NT2/D1 (cell line): ENCODE results near the gene TFG.
A peak's percentile ranks its signal among the peaks of the same experiment; 100 is the strongest.

Source experiments
- DNase-seq: peaks from one replicate; pipeline ENCODE4 v3.0.0-alpha.2; 2011; ENCODE audit warnings: low read depth, low spot score
- H3K27me3 ChIP-seq: 2 replicates; pipeline ENCODE4 v1.6.0; 2011; ENCODE audit warnings: mild to moderate bottlenecking; ENCODE audit not compliant: insufficient read length, insufficient read depth
- H3K36me3 ChIP-seq: 2 replicates; pipeline ENCODE4 v1.6.1; 2011; ENCODE audit warnings: mild to moderate bottlenecking, low read length, mixed read lengths; ENCODE audit not compliant: insufficient read depth, insufficient read length
- H3K4me1 ChIP-seq: 2 replicates; pipeline ENCODE4 v1.5.1; 2011; ENCODE audit not compliant: insufficient read depth, insufficient read length
- H3K4me3 ChIP-seq: 2 replicates; pipeline ENCODE4 v1.5.1; 2011; ENCODE audit warnings: low read depth; ENCODE audit not compliant: insufficient read length
- H3K9ac ChIP-seq: 2 replicates; pipeline ENCODE4 v1.6.0; 2011; ENCODE audit warnings: low read depth; ENCODE audit not compliant: insufficient read length
- H3K9me3 ChIP-seq: 2 replicates; pipeline ENCODE4 v1.5.1; 2011; ENCODE audit warnings: mild to moderate bottlenecking, low read length; ENCODE audit not compliant: insufficient read depth
- SUZ12 ChIP-seq: IDR thresholded peaks from 2 replicates; pipeline ENCODE4 v1.6.1; 2011; ENCODE audit not compliant: insufficient read length, insufficient read depth; ENCODE audit errors: extremely low read depth
- YY1 ChIP-seq: IDR thresholded peaks from 2 replicates; pipeline ENCODE4 v1.6.1; 2011; ENCODE audit not compliant: insufficient read length, insufficient read depth
- ZNF274 ChIP-seq: IDR thresholded peaks from 2 replicates; pipeline ENCODE4 v1.6.1; 2011; ENCODE audit warnings: mild to moderate bottlenecking, low read depth, low read length

TFG gene

GRCh38 chr3:100698736-100699135 lies 10.6 kb upstream of the TFG start:
- DNase-seq: no peak
- H3K9ac ChIP-seq: no peak overlapping the region
- no peak overlapping the region for H3K4me3 ChIP-seq
- no peaks in the 10 kb centered on the region for H3K36me3 ChIP-seq
- no peaks in the 10 kb centered on the region for H3K9me3 ChIP-seq
- no peaks in the 10 kb centered on the region for H3K27me3 ChIP-seq
- TF ChIP-seq SUZ12: no peak
- TF ChIP-seq ZNF274: no peak
- TF ChIP-seq YY1: no peak
- no peaks in the 10 kb centered on the region for H3K4me1 ChIP-seq

- Histone ChIP-seq H3K4me1 (no peaks in the 10 kb centered on the region), H3K9ac (no peak overlapping the region), H3K27me3 (no peaks in the 10 kb centered on the region), H3K9me3 (no peaks in the 10 kb centered on the region), H3K4me3 (no peak overlapping the region), H3K36me3 (no peaks in the 10 kb centered on the region)
- no peak for DNase-seq
- TF ChIP-seq ZNF274 (no peak), YY1 (no peak)
Measured at GRCh38 chr3:100700708-100701107, 8.6 kb upstream of the TFG start.

- Histone ChIP-seq H3K4me3 (no peak overlapping the region), H3K9me3 (no peaks in the 10 kb centered on the region), H3K27me3 (no peaks in the 10 kb centered on the region), H3K9ac (no peak overlapping the region), H3K4me1 (no peaks in the 10 kb centered on the region), H3K36me3 (no peaks in the 10 kb centered on the region)
- TF ChIP-seq YY1 (no peak), ZNF274 (no peak), SUZ12 (no peak)
- no peak for DNase-seq
Measured at GRCh38 chr3:100702082-100702979, 7.0 kb upstream of the TFG start.

DNA sequence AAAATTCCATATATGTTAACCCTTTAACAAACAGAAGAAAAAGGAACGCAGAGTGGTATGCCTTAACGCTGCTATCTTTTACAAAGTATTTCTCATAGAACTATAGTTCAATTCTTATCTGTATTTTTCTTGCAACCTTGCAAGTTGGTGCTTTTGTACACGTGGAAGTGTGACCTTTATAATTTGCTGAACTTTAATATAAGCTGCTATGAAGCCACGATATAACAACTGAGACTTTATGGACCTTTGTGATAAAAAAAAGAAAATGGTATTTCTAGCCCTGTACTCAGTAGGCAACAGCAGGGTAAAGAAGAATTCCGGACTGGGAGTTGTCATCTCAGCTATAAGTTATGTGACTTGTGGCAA lies 6.3 kb upstream of the TFG start:
- no peaks in the 10 kb centered on the region for H3K27me3 ChIP-seq
- TF ChIP-seq YY1 (no peak), SUZ12 (no peak), ZNF274 (no peak)

DNA sequence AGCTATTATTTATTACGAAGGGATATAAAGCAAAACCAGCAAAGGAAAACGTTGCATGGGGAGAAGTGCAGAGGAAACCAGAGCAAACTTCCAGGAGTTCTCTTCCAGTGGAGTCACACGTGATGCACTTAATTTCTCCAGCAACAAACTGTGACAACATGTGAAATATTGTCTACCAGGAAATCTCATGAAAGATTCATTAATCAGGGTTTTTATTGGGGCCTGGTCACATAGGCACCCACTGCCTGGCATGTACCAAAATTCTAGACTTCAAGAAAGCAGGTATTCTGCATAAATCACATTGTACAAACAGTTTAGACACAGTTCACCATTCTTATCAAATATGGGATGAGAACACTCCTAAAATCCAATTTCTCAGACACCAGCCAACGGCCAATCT lies 5.4 kb upstream of the TFG start:
- no peaks in the 10 kb centered on the region for H3K36me3 ChIP-seq
- no peak for DNase-seq
- H3K27me3 ChIP-seq: no peaks in the 10 kb centered on the region
- peaks cover 7% of the 10 kb centered on the region; the same call in 1 of the 2 replicates for H3K9me3 ChIP-seq
- H3K9ac ChIP-seq: no peak overlapping the region
- no peak for TF ChIP-seq SUZ12
- no peak for TF ChIP-seq ZNF274
- TF ChIP-seq YY1: no peak
- no peak overlapping the region for H3K4me3 ChIP-seq
- no peaks in the 10 kb centered on the region for H3K4me1 ChIP-seq

More for the DNA sequence above, 6.3 kb upstream of the TFG start:
- Histone ChIP-seq H3K9me3 (no peaks in the 10 kb centered on the region), H3K4me1 (no peaks in the 10 kb centered on the region), H3K9ac (no peak overlapping the region), H3K4me3 (no peak overlapping the region), H3K36me3 (no peaks in the 10 kb centered on the region)
- no peak for DNase-seq

- no peak for DNase-seq
- Histone ChIP-seq H3K4me1 (no peaks in the 10 kb centered on the region), H3K9me3 (peaks cover 7% of the 10 kb centered on the region; the same call in 1 of the 2 replicates), H3K4me3 (no peak overlapping the region), H3K9ac (no peak overlapping the region), H3K36me3 (peaks cover 5% of the 10 kb centered on the region), H3K27me3 (no peaks in the 10 kb centered on the region)
- no peak for TF ChIP-seq ZNF274
- TF ChIP-seq YY1: no peak
- no peak for TF ChIP-seq SUZ12
Measured at GRCh38 chr3:100706365-100706764, 2.9 kb upstream of the TFG start.

DNA sequence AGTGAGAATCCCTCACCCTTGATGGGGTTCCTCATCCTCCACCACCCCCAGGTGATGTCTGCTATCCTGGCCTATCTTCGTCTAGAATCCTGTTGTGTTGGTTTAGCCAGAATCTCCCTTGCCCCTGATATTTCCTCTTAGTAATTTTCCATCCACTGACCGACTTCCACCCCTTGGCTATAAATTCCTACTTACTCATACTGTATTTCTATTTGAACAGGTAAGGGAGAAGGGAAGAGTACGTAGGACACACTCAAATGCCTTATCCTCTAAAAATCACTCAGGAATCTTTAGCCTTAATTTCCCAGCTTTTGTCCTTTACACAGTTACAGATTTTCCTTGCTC lies 678 bp upstream of the TFG start:
- no peaks in the 10 kb centered on the region for H3K4me1 ChIP-seq
- DNase-seq: no peak
- no peaks in the 10 kb centered on the region for H3K27me3 ChIP-seq
- TF ChIP-seq ZNF274: no peak
- no peak for TF ChIP-seq SUZ12
- no peak for TF ChIP-seq YY1
- peak overlapping the region; percentile 81 for H3K4me3 ChIP-seq
- H3K36me3 ChIP-seq: peaks cover 15% of the 10 kb centered on the region
- H3K9me3 ChIP-seq: peaks cover 7% of the 10 kb centered on the region; the same call in 1 of the 2 replicates
- H3K9ac ChIP-seq: no peak overlapping the region

- TF ChIP-seq SUZ12 (no peak), ZNF274 (no peak), YY1 (no peak)
- peaks cover 27% of the 10 kb centered on the region for H3K36me3 ChIP-seq
- peaks cover 7% of the 10 kb centered on the region; the same call in 1 of the 2 replicates for H3K9me3 ChIP-seq
- H3K9ac ChIP-seq: peak overlapping the region; percentile 89
- DNase-seq: no peak
- peak overlapping the region; percentile 81 for H3K4me3 ChIP-seq
- no peaks in the 10 kb centered on the region for H3K27me3 ChIP-seq
- no peaks in the 10 kb centered on the region for H3K4me1 ChIP-seq
Measured at GRCh38 chr3:100709842-100710260, 557 bp downstream of the TFG start.
